Measurements from ENCODE around the gene ULK4.
"Not testable (repeated sequence)": the region's sequence is repeated elsewhere in the genome, so short reads cannot be mapped to it uniquely, and the experiment has no call there.

ULK4 gene

GRCh38 chr3:41417574-41417973 is 544.3 kb downstream of the ULK4 start:
- TF ChIP-seq CTCF (conservative IDR thresholded peaks at IDR 0.05) = no peak
- no peak for TF ChIP-seq ZFX (IDR thresholded peaks at IDR 0.05)

GRCh38 chr3:41411065-41411464 is 550.8 kb downstream of the ULK4 start:
- H3K27ac ChIP-seq = no peak overlapping the region
- TF ChIP-seq CTCF (conservative IDR thresholded peaks at IDR 0.05) = no peak
- TF ChIP-seq ZFX (IDR thresholded peaks at IDR 0.05) = no peak

More at GRCh38 chr3:41417574-41417973, 544.3 kb downstream of the ULK4 start:
- H3K27ac ChIP-seq = no peak overlapping the region

GRCh38 chr3:41405466-41405865 is 556.4 kb downstream of the ULK4 start:
- TF ChIP-seq ZFX (IDR thresholded peaks at IDR 0.05) (no peak), CTCF (conservative IDR thresholded peaks at IDR 0.05) (no peak)
- no peak overlapping the region for H3K27ac ChIP-seq

- H3K27ac ChIP-seq = no peak overlapping the region
- TF ChIP-seq ZFX (IDR thresholded peaks at IDR 0.05) = no peak
- TF ChIP-seq CTCF (conservative IDR thresholded peaks at IDR 0.05) = no peak
Observed at GRCh38 chr3:41404582-41404981, 557.3 kb downstream of the ULK4 start.

GRCh38 chr3:41394896-41395295 is 567.0 kb downstream of the ULK4 start:
- TF ChIP-seq CTCF (conservative IDR thresholded peaks at IDR 0.05) (no peak), ZFX (IDR thresholded peaks at IDR 0.05) (no peak)

GRCh38 chr3:41370765-41371535 is 591.0 kb downstream of the ULK4 start:
- H3K27ac ChIP-seq = not testable (repeated sequence)

More at GRCh38 chr3:41394896-41395295, 567.0 kb downstream of the ULK4 start:
- no peak overlapping the region for H3K27ac ChIP-seq

GRCh38 chr3:41370307-41370706 is 591.6 kb downstream of the ULK4 start:
- TF ChIP-seq ZFX (IDR thresholded peaks at IDR 0.05) (no peak), CTCF (conservative IDR thresholded peaks at IDR 0.05) (no peak)
- no peak overlapping the region for H3K27ac ChIP-seq

GRCh38 chr3:41369838-41370237 is 592.1 kb downstream of the ULK4 start:
- H3K27ac ChIP-seq = no peak overlapping the region
- TF ChIP-seq ZFX (IDR thresholded peaks at IDR 0.05) = no peak
- TF ChIP-seq CTCF (conservative IDR thresholded peaks at IDR 0.05) = no peak

Data from C4-2B (cell line).